ENCODE measurements around the gene MYO15B. TPM values are rescaled to one million over a fixed set of nuclear protein-coding genes. Genes with fewer than 3 reads are reported as not detected.

MYO15B gene
- total and polyA plus RNA-seq, 2 donors (not counting 1 experiment from before 2014, with no cell fraction given) = 452 to 1,019 TPM

GRCh38 chr17:75596320-75597087 is 8.9 kb downstream of the MYO15B start:
- no peak overlapping the region for H3K4me2 ChIP-seq (replicated peaks; ENCODE audit: low read depth, low read length, poor library complexity, severe bottlenecking)
- peaks cover 0 to 9% of the 10 kb centered on the region in 2 experiments for H3K36me3 ChIP-seq (replicated peaks in 1 of 2; ENCODE audit: control extremely low read depth in 1 of 2, control insufficient read depth in 1 of 2, extremely low read depth in 1 of 2, insufficient read depth in 2 of 2, low read length in 1 of 2)

More at GRCh38 chr17:75596320-75597087, 8.9 kb downstream of the MYO15B start:
- POLR2A ChIA-PET = no interaction called here
- H3K9me3 Mint-ChIP-seq (ENCODE audit: insufficient read depth) = no peaks in the 10 kb centered on the region
- no peak overlapping the region for H3K4me3 ChIP-seq (ENCODE audit: control extremely low read depth in 1 of 5, extremely low read depth in 1 of 5, insufficient read depth in 1 of 5, low read depth in 2 of 5, low read length in 4 of 5)
- no peak overlapping the region for H3K27ac Mint-ChIP-seq
- H3K4me1 Mint-ChIP-seq = no peaks in the 10 kb centered on the region
- WGBS (ENCODE audit: insufficient coverage) = 96% methylated on average over 12 of the region's 17 CpGs
- peaks cover 7% of the 10 kb centered on the region for H4K20me1 ChIP-seq (ENCODE audit: control insufficient read depth, insufficient read depth, low read length, poor library complexity, severe bottlenecking)
- TF ChIP-seq EZH2 (IDR thresholded peaks at IDR 0.05; ENCODE audit: borderline replicate concordance, insufficient read depth, low read depth, low read length, poor library complexity, severe bottlenecking) = no peak
- TF ChIP-seq, protein P1, sequence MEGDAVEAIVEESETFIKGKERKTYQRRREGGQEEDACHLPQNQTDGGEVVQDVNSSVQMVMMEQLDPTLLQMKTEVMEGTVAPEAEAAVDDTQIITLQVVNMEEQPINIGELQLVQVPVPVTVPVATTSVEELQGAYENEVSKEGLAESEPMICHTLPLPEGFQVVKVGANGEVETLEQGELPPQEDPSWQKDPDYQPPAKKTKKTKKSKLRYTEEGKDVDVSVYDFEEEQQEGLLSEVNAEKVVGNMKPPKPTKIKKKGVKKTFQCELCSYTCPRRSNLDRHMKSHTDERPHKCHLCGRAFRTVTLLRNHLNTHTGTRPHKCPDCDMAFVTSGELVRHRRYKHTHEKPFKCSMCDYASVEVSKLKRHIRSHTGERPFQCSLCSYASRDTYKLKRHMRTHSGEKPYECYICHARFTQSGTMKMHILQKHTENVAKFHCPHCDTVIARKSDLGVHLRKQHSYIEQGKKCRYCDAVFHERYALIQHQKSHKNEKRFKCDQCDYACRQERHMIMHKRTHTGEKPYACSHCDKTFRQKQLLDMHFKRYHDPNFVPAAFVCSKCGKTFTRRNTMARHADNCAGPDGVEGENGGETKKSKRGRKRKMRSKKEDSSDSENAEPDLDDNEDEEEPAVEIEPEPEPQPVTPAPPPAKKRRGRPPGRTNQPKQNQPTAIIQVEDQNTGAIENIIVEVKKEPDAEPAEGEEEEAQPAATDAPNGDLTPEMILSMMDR (IDR thresholded peaks at IDR 0.05) = no peak
- intact Hi-C loops (cut with micrococcal nuclease) = no loop called here
- no peaks in the 10 kb centered on the region for H3K27me3 ChIP-seq (replicated peaks in 1 of 4; ENCODE audit: control extremely low read depth in 1 of 4, control insufficient read depth in 3 of 4, insufficient read depth in 4 of 4, low read length in 3 of 4)
- no peaks in the 10 kb centered on the region for H3K9me3 ChIP-seq (ENCODE audit: control extremely low read depth in 1 of 3, control insufficient read depth in 2 of 3, insufficient read depth in 1 of 3, low read length in 2 of 3)
- H3K79me2 ChIP-seq (ENCODE audit: control insufficient read depth, insufficient read depth, low read length) = no peaks in the 10 kb centered on the region
- CTCF ChIA-PET = interaction anchor here (1.0 kb wide), 1 partner anchor 25 kb away, joined by 3 read pairs; no protein-coding TSS in a partner anchor
- no peak overlapping the region for H3K4me3 Mint-ChIP-seq
- H3K27me3 Mint-ChIP-seq = no peaks in the 10 kb centered on the region
- no peak overlapping the region for H3K27ac ChIP-seq (ENCODE audit: low read length in 2 of 2)
- H3K4me1 ChIP-seq (ENCODE audit: control insufficient read depth in 2 of 2, insufficient read depth in 2 of 2, low read length in 2 of 2) = no peaks in the 10 kb centered on the region
- H3K9ac ChIP-seq (ENCODE audit: low read length) = no peak overlapping the region
- no peak for ATAC-seq (ENCODE audit: low read depth)
- no peak overlapping the region for H2AFZ ChIP-seq (ENCODE audit: insufficient read depth, low read depth, low read length, poor library complexity, severe bottlenecking)
- no peak for DNase-seq
